ENCODE measurements around the gene RTN4R.

RTN4R gene

GRCh38 chr22:20258584-20259326, 9.4 kb downstream of the RTN4R start:
- in situ Hi-C loops (cut with MboI; ENCODE audit: low sequenced_read_pairs), result no loop called here

GRCh38 chr22:20258021-20258299, 10.2 kb downstream of the RTN4R start:
- in situ Hi-C loops (cut with MboI; ENCODE audit: low sequenced_read_pairs), result no loop called here

- in situ Hi-C loops (cut with MboI; ENCODE audit: low sequenced_read_pairs), result no loop called here
These were observed 10.7 kb downstream of the RTN4R start for GRCh38 chr22:20257212-20258020.

- in situ Hi-C loops (cut with MboI; ENCODE audit: low sequenced_read_pairs), result no loop called here
These were observed 11.4 kb downstream of the RTN4R start for GRCh38 chr22:20256551-20257211.

- in situ Hi-C loops (cut with MboI; ENCODE audit: low sequenced_read_pairs), result no loop called here
These were observed 12.1 kb downstream of the RTN4R start for GRCh38 chr22:20256027-20256426.

GRCh38 chr22:20254975-20255946, 12.9 kb downstream of the RTN4R start:
- in situ Hi-C loops (cut with MboI; ENCODE audit: low sequenced_read_pairs), result no loop called here

- in situ Hi-C loops (cut with MboI; ENCODE audit: low sequenced_read_pairs), result no loop called here
These were observed 15.0 kb downstream of the RTN4R start for GRCh38 chr22:20253161-20253560.

- in situ Hi-C loops (cut with MboI; ENCODE audit: low sequenced_read_pairs), result no loop called here
These were observed 16.1 kb downstream of the RTN4R start for GRCh38 chr22:20251981-20252380.

GRCh38 chr22:20251491-20251890, 16.6 kb downstream of the RTN4R start:
- in situ Hi-C loops (cut with MboI; ENCODE audit: low sequenced_read_pairs), result no loop called here

- in situ Hi-C loops (cut with MboI; ENCODE audit: low sequenced_read_pairs), result no loop called here
These were observed 18.2 kb downstream of the RTN4R start for GRCh38 chr22:20249797-20250354.

GRCh38 chr22:20248461-20248978, 19.6 kb downstream of the RTN4R start:
- in situ Hi-C loops (cut with MboI; ENCODE audit: low sequenced_read_pairs), result no loop called here

GRCh38 chr22:20247608-20248171, 20.4 kb downstream of the RTN4R start:
- in situ Hi-C loops (cut with MboI; ENCODE audit: low sequenced_read_pairs), result no loop called here

- in situ Hi-C loops (cut with MboI; ENCODE audit: low sequenced_read_pairs), result no loop called here
These were observed 21.1 kb downstream of the RTN4R start for GRCh38 chr22:20247010-20247505.

- in situ Hi-C loops (cut with MboI; ENCODE audit: low sequenced_read_pairs), result no loop called here
These were observed 21.6 kb downstream of the RTN4R start for GRCh38 chr22:20246368-20247009.

- in situ Hi-C loops (cut with MboI; ENCODE audit: low sequenced_read_pairs), result no loop called here
These were observed 22.3 kb downstream of the RTN4R start for GRCh38 chr22:20245577-20246367.

GRCh38 chr22:20244691-20245576, 23.2 kb downstream of the RTN4R start:
- in situ Hi-C loops (cut with MboI; ENCODE audit: low sequenced_read_pairs), result no loop called here

GRCh38 chr22:20244250-20244648, 23.9 kb downstream of the RTN4R start:
- in situ Hi-C loops (cut with MboI; ENCODE audit: low sequenced_read_pairs), result no loop called here
